GM12878 (cell line): Measurements from ENCODE around the gene RTL9. TPM values are rescaled to one million over a fixed set of nuclear protein-coding genes. Genes with fewer than 3 reads are reported as not detected.

ENCODE experiments used
- ATAC-seq: fragments of 200-7000 bp; cut with Tn5 transposase; 3 replicates; pipeline ENCODE4 v1.9.1; 2020; ENCODE audit warnings: mild to moderate bottlenecking, moderate library complexity
- BruUV-seq: library from RNA; stranded (reverse); fragments of 400-500 nt; replicated peaks from 2 replicates; lab custom pipeline; 2021; lab: Mats Ljungman, UMichigan
- CTCF ChIA-PET: fragments of 300-600 bp; sonication (Branson Sonifier 250); formaldehyde crosslinking; extraction: SDS; loops from one replicate; lab custom pipeline; 2021; ENCODE audit warnings: inconsistent platforms; lab: Yijun Ruan, JAX
- POLR2A ChIA-PET: fragments of 350-600 bp; formaldehyde crosslinking; extraction: SDS; loops from one replicate; lab custom pipeline; 2021; ENCODE audit warnings: inconsistent platforms; lab: Charles Lee
- RAD21 ChIA-PET: fragments of 300-600 bp; sonication (Branson Sonifier 250); formaldehyde crosslinking; loops from one replicate; lab custom pipeline; 2023; ENCODE audit warnings: antibody characterized with exemption; ENCODE audit not compliant: unreplicated experiment; lab: Charles Lee
- SMC1A ChIA-PET: fragments of 300-600 bp; sonication (Branson Sonifier 250); formaldehyde crosslinking; loops from one replicate; lab custom pipeline; 2023; ENCODE audit not compliant: unreplicated experiment, uncharacterized antibody; lab: Charles Lee
- DNase-seq: peaks from one replicate; pipeline ENCODE4 v3.0.0-alpha.2; 2011; ENCODE audit warnings: low read depth, low spot score
- FAIRE-seq: peaks from 3 replicates; lab custom pipeline; 2011; peaks lifted over from hg19 to GRCh38; lab: Jason Lieb, UNC
- H2AFZ ChIP-seq: 2 replicates; pipeline ENCODE4 v1.6.0; 2011; ENCODE audit warnings: low read depth, low read length, control low read depth; ENCODE audit not compliant: control insufficient read depth
- H3K27ac ChIP-seq: 2 replicates; pipeline ENCODE4 v1.5.1; 2011; ENCODE audit warnings: control low read depth; ENCODE audit not compliant: control insufficient read depth, insufficient read depth
- H3K27me3 ChIP-seq, 2 experiments: replicated peaks in 1 of 2; 2 replicates each; pipeline versions ENCODE4 v1.6.0 to v1.6.1; 2011; ENCODE audit warnings: low read length in 1 of 2; ENCODE audit not compliant: control insufficient read depth in 2 of 2, insufficient read depth in 2 of 2
- H3K36me3 ChIP-seq, 2 experiments: 2 replicates each; pipeline ENCODE4 v1.5.1; 2011; ENCODE audit warnings: low read length in 1 of 2; ENCODE audit not compliant: control insufficient read depth in 2 of 2, insufficient read depth in 2 of 2
- H3K4me1 ChIP-seq: 2 replicates; pipeline ENCODE4 v1.6.1; 2011; ENCODE audit warnings: mild to moderate bottlenecking, low read length, moderate library complexity, mixed read lengths; ENCODE audit not compliant: control insufficient read depth, insufficient read depth
- H3K4me2 ChIP-seq: 2 replicates; pipeline ENCODE4 v1.6.0; 2011; ENCODE audit warnings: control low read depth; ENCODE audit not compliant: control insufficient read depth, insufficient read depth
- H3K4me3 ChIP-seq: fragments of 200-600 bp; sonication (generic); 2 replicates; pipeline ENCODE4 v1.5.1; 2016
- H3K79me2 ChIP-seq: 2 replicates; pipeline ENCODE4 v1.6.0; 2011; ENCODE audit warnings: low read length; ENCODE audit not compliant: control insufficient read depth, insufficient read depth
- H3K9ac ChIP-seq: 2 replicates; pipeline ENCODE4 v1.8.0; 2011; ENCODE audit warnings: low read length, control low read depth, mixed read lengths; ENCODE audit not compliant: control insufficient read depth, insufficient read depth
- H3K9me3 ChIP-seq: replicated peaks from 3 replicates; pipeline ENCODE4 v1.5.1; 2011; ENCODE audit warnings: mild to moderate bottlenecking, low read length; ENCODE audit not compliant: control insufficient read depth, insufficient read depth
- H4K20me1 ChIP-seq: 2 replicates; pipeline ENCODE4 v1.6.0; 2011; ENCODE audit not compliant: control insufficient read depth, insufficient read depth
- ATF3 ChIP-seq: IDR thresholded peaks from 2 replicates; pipeline ENCODE4 v1.6.1; 2011; ENCODE audit warnings: low read depth, mild to moderate bottlenecking, low read length, moderate library complexity, borderline replicate concordance; ENCODE audit errors: extremely low read depth
- ATF7 ChIP-seq: fragments of 450-650 bp; IDR thresholded peaks from 2 replicates; pipeline ENCODE4 v1.6.1; 2016; ENCODE audit warnings: low read depth, mild to moderate bottlenecking
- CHD1 ChIP-seq: IDR thresholded peaks from 2 replicates; pipeline ENCODE4 v1.6.1; 2012; ENCODE audit warnings: low read depth, low read length, improper control_type of control experiment
- EED ChIP-seq: sonication (generic); IDR thresholded peaks from 2 replicates; pipeline ENCODE4 v1.6.1; 2016; ENCODE audit warnings: antibody characterized with exemption, low read depth
- EZH2 ChIP-seq: IDR thresholded peaks from 2 replicates; pipeline ENCODE4 v1.6.1; 2012; ENCODE audit warnings: low read depth, mild to moderate bottlenecking, control low read depth, inconsistent platforms, low read length, borderline replicate concordance; ENCODE audit not compliant: control insufficient read depth
- GATAD2B ChIP-seq: fragments of 450-650 bp; conservative IDR thresholded peaks from 2 replicates; pipeline ENCODE4 v1.6.1; 2017; ENCODE audit warnings: low read depth, mild to moderate bottlenecking, moderate library complexity
- IRF4 ChIP-seq: IDR thresholded peaks from 2 replicates; pipeline ENCODE4 v1.6.1; 2011; ENCODE audit warnings: low read depth, low read length
- MTA2 ChIP-seq: fragments of 450-650 bp; IDR thresholded peaks from 2 replicates; pipeline ENCODE4 v1.6.1; 2016; ENCODE audit warnings: low read depth, mild to moderate bottlenecking, moderate library complexity
- NFIC ChIP-seq: IDR thresholded peaks from 2 replicates; pipeline ENCODE4 v1.6.1; 2012; ENCODE audit warnings: low read depth, mild to moderate bottlenecking, inconsistent platforms, low read length, moderate library complexity
- POLR2AphosphoS2 ChIP-seq: IDR thresholded peaks from 2 replicates; pipeline ENCODE4 v1.6.1; 2011; ENCODE audit warnings: low read depth, mild to moderate bottlenecking, low read length, improper control_type of control experiment, moderate library complexity
- RCOR1 ChIP-seq: conservative IDR thresholded peaks from 2 replicates; pipeline ENCODE4 v1.6.1; 2012; ENCODE audit warnings: low read depth, low read length, improper control_type of control experiment
- WRNIP1 ChIP-seq: IDR thresholded peaks from 2 replicates; pipeline ENCODE4 v1.6.1; 2011; ENCODE audit warnings: low read depth, low read length, improper control_type of control experiment, borderline replicate concordance
- ZSCAN29 ChIP-seq: fragments of 450-650 bp; IDR thresholded peaks from 2 replicates; pipeline ENCODE4 v1.6.1; 2017; ENCODE audit warnings: mild to moderate bottlenecking, moderate library complexity
- WGBS: methylation state at CpG from one replicate; pipeline ENCODE4 v1.1.6; 2016; ENCODE audit warnings: low lambda C conversion rate; ENCODE audit not compliant: insufficient replicate concordance, insufficient coverage; ENCODE audit errors: missing lambda C conversion rate; 5-methylcytosine and 5-hydroxymethylcytosine counted together
- in situ Hi-C: fragments of 300-500 bp; cut with MboI; formaldehyde crosslinking; loops from 9 replicates; pipeline ENCODE4 v1.14.3; 2018; ENCODE audit warnings: mixed read lengths
- intact Hi-C: fragments of 100-400 bp; cut with micrococcal nuclease; formaldehyde crosslinking; loops from one replicate; pipeline ENCODE4 v1.14.2; 2022; ENCODE audit not compliant: unreplicated experiment
- polyA plus RNA-seq, 11 experiments: library from polyadenylated mRNA; depleted of rRNA in 4 of 11; unstranded in 6 of 11; stranded (reverse) in 5 of 11; fragments of >200 nt; fragmentation: Nextera tagmentation in 4 of 11; fragmentation: Illumina TruSeq in 1 of 11; extraction: Ambion mirVana in 4 of 11; extraction: Trizol in 1 of 11; gene quantifications; 1 replicate in 1 of 11; 2 replicates in 10 of 11; pipeline versions ENCODE4 v1.2.1 to v1.2.3, GENCODE V29; 2011 to 2016; ENCODE audit warnings: inconsistent platforms in 2 of 11, missing spikeins in 2 of 11, low read depth in 1 of 11
- total RNA-seq, 4 experiments: library from RNA; depleted of rRNA in 3 of 4; stranded (reverse); fragments of >200 nt in 3 of 4; fragmentation: Illumina TruSeq in 1 of 4; extraction: Trizol in 1 of 4; gene quantifications; 2 replicates each; pipeline versions ENCODE4 v1.2.1 to v1.2.3, GENCODE V29; 2013 to 2021

Gene RTL9
- total and polyA plus RNA-seq, 10 of the 15 experiments (the other 5 are each of a cell fraction or from before 2014, with no cell fraction given) = 0.05 to 1.2 (median 0.17) TPM

- no peak overlapping the region for H3K4me3 ChIP-seq
- H3K79me2 ChIP-seq = no peaks in the 10 kb centered on the region
- intact Hi-C loops = no loop called here
- H3K36me3 ChIP-seq = no peaks in the 10 kb centered on the region
- WGBS = 23% methylated on average over 7 of the region's 7 CpGs
- no peak overlapping the region for H3K4me2 ChIP-seq
- H3K9me3 ChIP-seq = no peaks in the 10 kb centered on the region
- CTCF ChIA-PET = interaction anchor here (1.0 to 23.1 kb wide), 5 partner anchors 11 to 255 kb away, joined by 3 to 792 read pairs (median 37); no protein-coding TSS in a partner anchor
- no peak for TF ChIP-seq MTA2
- TF ChIP-seq WRNIP1 = no peak
- no peak for TF ChIP-seq CHD1
- no peak for TF ChIP-seq POLR2AphosphoS2
- TF ChIP-seq ATF7 = no peak
- TF ChIP-seq IRF4 = no peak
- TF ChIP-seq GATAD2B = no peak
- no peak for TF ChIP-seq EED
- TF ChIP-seq EZH2 = no peak
- no peak for TF ChIP-seq RCOR1
- TF ChIP-seq ATF3 = no peak
- no peak for TF ChIP-seq NFIC
- no peak for TF ChIP-seq ZSCAN29
- TF ChIP-seq, all 136 proteins: peak for 0
- Histone ChIP-seq H4K20me1 (no peaks in the 10 kb centered on the region), H3K9ac (no peak overlapping the region), H2AFZ (no peak overlapping the region), H3K27ac (no peak overlapping the region), H3K27me3 (no peaks in the 10 kb centered on the region), H3K4me1 (no peaks in the 10 kb centered on the region)
- BruUV-seq = no TSS peak
- ChIA-PET POLR2A (no interaction called here), SMC1A (interaction anchor here (1.1 to 18.9 kb wide), 4 partner anchors 9 to 445 kb away, joined by 3 to 289 read pairs (median 4); no protein-coding TSS in a partner anchor), RAD21 (interaction anchor here (0.7 to 3.2 kb wide), 2 partner anchors 230 to 243 kb away, joined by 3 to 32 read pairs; no protein-coding TSS in a partner anchor)
- DNase-seq = no peak
- ATAC-seq = no peak
- in situ Hi-C loops = no loop called here
- no peak for FAIRE-seq
These were observed 43.6 kb downstream of the RTL9 start for GRCh38 chrX:110402091-110402849.
